Neutrophil (primary cell): ENCODE measurements around the gene SMARCE1.

ENCODE experiments used
- H3K27ac ChIP-seq: fragments of 200-600 bp; sonication (generic); 2 replicates; pipeline ENCODE4 v1.5.1; 2016; ENCODE audit warnings: mild to moderate bottlenecking, moderate library complexity
- H3K27me3 ChIP-seq: fragments of 200-600 bp; sonication (generic); 2 replicates; pipeline ENCODE4 v1.6.0; 2016; ENCODE audit warnings: mild to moderate bottlenecking
- H3K36me3 ChIP-seq: fragments of 200-600 bp; sonication (generic); 2 replicates; pipeline ENCODE4 v1.5.1; 2017
- H3K4me1 ChIP-seq, 2 experiments: fragments of 200-600 bp in 1 of 2; sonication (generic) in 1 of 2; 1 replicate in 1 of 2; 2 replicates in 1 of 2; pipeline versions ENCODE4 v1.5.1 to v1.6.1; 2013 to 2016; ENCODE audit warnings: low read depth in 1 of 2, low read length in 1 of 2, mild to moderate bottlenecking in 1 of 2, moderate library complexity in 1 of 2; ENCODE audit not compliant: control insufficient read depth in 1 of 2, insufficient read depth in 1 of 2
- H3K4me3 ChIP-seq, 2 experiments: fragments of 200-600 bp in 1 of 2; sonication (generic) in 1 of 2; 1 replicate in 1 of 2; 2 replicates in 1 of 2; pipeline ENCODE4 v1.5.1; 2013 to 2016; ENCODE audit warnings: low read depth in 1 of 2, low read length in 1 of 2, mild to moderate bottlenecking in 1 of 2, moderate library complexity in 1 of 2
- H3K9me3 ChIP-seq: fragments of 200-600 bp; sonication (generic); 2 replicates; pipeline ENCODE4 v1.5.1; 2016
- CTCF ChIP-seq: fragments of 200-600 bp; sonication (generic); IDR thresholded peaks from 2 replicates; pipeline ENCODE4 v1.5.1; 2016; ENCODE audit warnings: antibody characterized with exemption

Gene SMARCE1

DNA sequence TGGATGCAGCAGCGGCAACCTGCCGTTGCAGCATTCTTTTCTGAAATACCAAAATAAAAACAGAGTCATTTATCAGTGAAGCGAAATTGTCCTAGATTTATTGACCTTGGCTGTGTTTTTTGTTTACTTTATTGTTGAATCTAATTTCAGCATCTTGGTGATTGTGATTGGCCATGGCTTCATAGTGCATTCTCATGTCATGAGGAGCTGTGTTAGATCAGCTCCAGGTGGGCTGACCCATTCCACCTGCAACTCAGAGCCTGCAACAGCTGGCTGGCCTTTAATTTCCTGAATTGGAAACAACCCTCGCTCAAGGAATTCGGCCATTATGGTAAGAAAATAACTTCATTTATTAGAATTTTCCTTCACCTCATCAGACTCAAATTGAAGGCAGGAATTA lies 39.5 kb upstream of the SMARCE1 start:
- Histone ChIP-seq H3K36me3 (no peaks in the 10 kb centered on the region), H3K4me3 (no peak overlapping the region), H3K27me3 (peaks cover 79% of the 10 kb centered on the region), H3K4me1 (no peaks in the 10 kb centered on the region), H3K9me3 (no peaks in the 10 kb centered on the region), H3K27ac (no peak overlapping the region)
- TF ChIP-seq CTCF = no peak

GRCh38 chr17:40686192-40686591 lies 38.6 kb upstream of the SMARCE1 start:
- Histone ChIP-seq H3K36me3 (no peaks in the 10 kb centered on the region), H3K4me1 (no peaks in the 10 kb centered on the region), H3K4me3 (no peak overlapping the region), H3K9me3 (no peaks in the 10 kb centered on the region), H3K27ac (no peak overlapping the region), H3K27me3 (peaks cover 79% of the 10 kb centered on the region)
- no peak for TF ChIP-seq CTCF

DNA sequence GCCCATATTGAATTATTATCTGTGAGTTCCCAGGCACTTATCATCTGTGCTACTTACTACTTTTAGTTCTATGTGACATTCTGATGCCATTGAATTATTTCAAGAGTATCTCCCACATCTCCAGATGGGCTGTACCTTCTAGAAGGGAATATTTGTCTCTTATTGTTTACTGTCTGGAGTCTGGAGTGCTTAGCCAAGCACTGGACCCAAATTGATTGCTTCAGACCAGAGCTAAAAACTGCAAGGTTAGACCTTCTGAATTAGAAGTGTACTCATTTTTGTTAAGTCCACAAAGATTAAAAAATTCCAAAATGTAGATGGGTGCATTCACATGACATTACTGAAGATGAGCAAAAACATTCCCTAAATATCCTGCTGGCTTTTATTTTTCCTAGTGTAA lies 33.4 kb upstream of the SMARCE1 start:
- TF ChIP-seq CTCF = no peak
- Histone ChIP-seq H3K4me3 (no peak overlapping the region), H3K9me3 (no peaks in the 10 kb centered on the region), H3K4me1 (no peaks in the 10 kb centered on the region), H3K27ac (no peak overlapping the region), H3K27me3 (peaks cover 92% of the 10 kb centered on the region), H3K36me3 (no peaks in the 10 kb centered on the region)

DNA sequence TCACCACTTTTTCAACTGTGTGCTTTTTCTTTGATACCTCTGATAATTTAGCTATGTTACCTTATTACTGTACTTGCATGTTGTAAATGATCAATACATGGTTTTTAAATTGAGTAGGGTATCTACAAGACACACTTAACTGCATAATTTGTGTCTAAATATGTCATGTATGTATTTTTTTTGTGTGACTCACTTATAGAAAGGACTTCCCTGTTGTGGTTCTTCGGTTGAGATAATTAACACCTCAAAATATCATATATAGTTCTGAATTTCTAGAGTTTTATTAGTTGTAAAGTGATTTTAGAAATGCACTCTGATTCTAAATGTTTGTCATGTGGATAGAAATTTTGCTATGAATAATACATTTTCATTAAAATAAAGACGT lies 31.9 kb upstream of the SMARCE1 start:
- H3K36me3 ChIP-seq = no peaks in the 10 kb centered on the region
- no peak overlapping the region for H3K4me3 ChIP-seq
- no peak overlapping the region for H3K27ac ChIP-seq
- H3K9me3 ChIP-seq = no peaks in the 10 kb centered on the region
- no peaks in the 10 kb centered on the region for H3K4me1 ChIP-seq
- peaks cover 92% of the 10 kb centered on the region for H3K27me3 ChIP-seq
- no peak for TF ChIP-seq CTCF

DNA sequence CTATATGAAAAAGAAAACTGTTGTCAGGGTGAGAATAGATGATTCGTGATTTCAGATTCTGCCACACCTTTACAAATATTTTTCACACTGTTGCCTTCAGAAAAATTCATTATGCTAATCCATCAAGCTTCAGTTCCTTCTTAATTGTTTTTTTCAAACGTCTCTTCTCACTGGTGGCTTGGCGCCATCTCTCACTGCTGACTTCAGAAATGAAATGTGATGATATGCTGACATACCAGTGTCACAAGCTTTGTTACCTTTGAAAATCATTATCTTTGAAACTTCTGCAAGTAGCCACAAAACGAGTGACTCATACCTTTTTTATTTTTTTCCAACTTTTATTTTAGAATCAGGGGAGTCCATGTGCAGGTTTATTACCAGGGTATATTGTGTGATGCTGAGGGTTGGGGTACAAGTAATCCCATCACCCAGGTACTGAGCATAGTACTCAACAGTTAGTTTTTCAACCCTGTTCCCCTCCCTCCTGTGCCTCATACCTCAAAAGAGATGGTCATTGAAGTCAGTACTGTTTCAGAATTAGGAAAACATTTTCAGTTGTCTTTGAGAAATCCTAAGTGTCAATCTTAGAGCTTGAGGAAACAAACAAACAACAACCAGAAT lies 31.4 kb upstream of the SMARCE1 start:
- H3K27me3 ChIP-seq = peaks cover 92% of the 10 kb centered on the region
- no peak overlapping the region for H3K4me3 ChIP-seq
- no peaks in the 10 kb centered on the region for H3K4me1 ChIP-seq
- no peak for TF ChIP-seq CTCF
- no peaks in the 10 kb centered on the region for H3K9me3 ChIP-seq
- no peaks in the 10 kb centered on the region for H3K36me3 ChIP-seq
- no peak overlapping the region for H3K27ac ChIP-seq

GRCh38 chr17:40675905-40676304 lies 28.3 kb upstream of the SMARCE1 start:
- no peak overlapping the region for H3K4me3 ChIP-seq
- H3K36me3 ChIP-seq = no peaks in the 10 kb centered on the region
- no peaks in the 10 kb centered on the region for H3K9me3 ChIP-seq
- peaks cover 93% of the 10 kb centered on the region for H3K27me3 ChIP-seq
- no peaks in the 10 kb centered on the region for H3K4me1 ChIP-seq
- TF ChIP-seq CTCF = no peak
- no peak overlapping the region for H3K27ac ChIP-seq
